Esophagus (tissue), 2 donors: ENCODE results near the gene RNASEH2C. TPM values are rescaled to one million over a fixed set of nuclear protein-coding genes. Genes with fewer than 3 reads are reported as not detected.

Experiments used
- H3K27ac ChIP-seq, 2 donors: one replicate each; pipeline ENCODE4 v1.5.1; 2013; ENCODE audit warnings: low read depth in 2 of 2, mild to moderate bottlenecking in 2 of 2, inconsistent platforms in 1 of 2, low read length in 1 of 2, moderate library complexity in 1 of 2
- H3K27me3 ChIP-seq, 2 donors: one replicate each; pipeline ENCODE4 v1.6.1; 2013; ENCODE audit warnings: low read length in 2 of 2, control low read depth in 1 of 2, mild to moderate bottlenecking in 1 of 2; ENCODE audit not compliant: insufficient read depth in 2 of 2, control insufficient read depth in 1 of 2
- H3K36me3 ChIP-seq, 2 donors: one replicate each; pipeline ENCODE4 v1.6.1; 2013; ENCODE audit warnings: low read length in 1 of 2; ENCODE audit not compliant: control insufficient read depth in 2 of 2, insufficient read depth in 2 of 2
- H3K4me1 ChIP-seq, 2 donors: one replicate each; pipeline ENCODE4 v1.6.1; 2013; ENCODE audit warnings: low read length in 1 of 2; ENCODE audit not compliant: control insufficient read depth in 2 of 2, insufficient read depth in 2 of 2
- H3K4me3 ChIP-seq, 2 donors: one replicate each; pipeline ENCODE4 v1.5.1; 2013; ENCODE audit warnings: low read length in 2 of 2, mild to moderate bottlenecking in 2 of 2, low read depth in 1 of 2, moderate library complexity in 1 of 2
- H3K9me3 ChIP-seq, 2 donors: one replicate each; pipeline ENCODE4 v1.6.1; 2013; ENCODE audit warnings: mild to moderate bottlenecking in 2 of 2, low read depth in 1 of 2, low read length in 1 of 2, moderate library complexity in 1 of 2; ENCODE audit not compliant: control insufficient read depth in 2 of 2, insufficient read depth in 1 of 2
- polyA plus RNA-seq, 2 donors: library from polyadenylated mRNA; stranded (reverse); fragments of 200-250 nt; gene quantifications; one replicate each; pipeline ENCODE4 v1.2.3, GENCODE V29; 2013
- donor health status: healthy with polysubstance abuse.
- donor health status: Bipolar disorder and iron deficiency.

RNASEH2C gene
- polyA plus RNA-seq, 2 donors = 26.3 to 41.8 TPM

- Histone ChIP-seq H3K36me3 (no peaks in the 10 kb centered on the region), H3K27ac (no peak overlapping the region), H3K9me3 (no peaks in the 10 kb centered on the region), H3K27me3 (no peaks in the 10 kb centered on the region), H3K4me1 (no peaks in the 10 kb centered on the region), H3K4me3 (no peak overlapping the region)
Observed at GRCh38 chr11:65672180-65672860, 48.3 kb downstream of the RNASEH2C start.

Other genes with a start within 250 kb of the RNASEH2C start
- gene MALAT1, start 221.8 kb downstream of the RNASEH2C start, polyA plus RNA-seq = 1,000 to 10,000 TPM in 1 of 2 donors, 10 to 100 TPM in 1; 94.9 to 1,950 TPM
- 10 to 100 TPM; 41.8 to 52.4 TPM for gene SCYL1, start 195.7 kb downstream of the RNASEH2C start, polyA plus RNA-seq
- gene LTBP3, start 162.4 kb downstream of the RNASEH2C start, polyA plus RNA-seq = 10 to 100 TPM; 32.8 to 36.4 TPM
- gene ZNRD2, start 150.3 kb downstream of the RNASEH2C start, polyA plus RNA-seq = 10 to 100 TPM; 38.9 to 52.1 TPM
- 10 to 100 TPM; 27.9 to 36.5 TPM for gene FAM89B, start 148.3 kb downstream of the RNASEH2C start, polyA plus RNA-seq
- gene EHBP1L1, start 144.7 kb downstream of the RNASEH2C start, polyA plus RNA-seq = 10 to 100 TPM; 54.4 to 61.6 TPM
- 10 to 100 TPM; 18.4 to 19.8 TPM for gene KCNK7, start 125.0 kb downstream of the RNASEH2C start, polyA plus RNA-seq
- 10 to 100 TPM; 25.7 to 35.2 TPM for gene MAP3K11, start 106.6 kb downstream of the RNASEH2C start, polyA plus RNA-seq
- 10 to 100 TPM; 15.0 to 16.1 TPM for gene PCNX3, start 105.0 kb downstream of the RNASEH2C start, polyA plus RNA-seq
- 10 to 100 TPM; 22.8 to 32.5 TPM for gene SIPA1, start 82.7 kb downstream of the RNASEH2C start, polyA plus RNA-seq
- 10 to 100 TPM; 39.6 to 40.0 TPM for gene RELA, start 57.9 kb downstream of the RNASEH2C start, polyA plus RNA-seq
- 10 to 100 TPM; 55.6 to 60.3 TPM for gene KAT5, start 8.5 kb downstream of the RNASEH2C start, polyA plus RNA-seq
- 10 to 100 TPM; 10.1 to 10.9 TPM for gene AP5B1, start 60.2 kb upstream of the RNASEH2C start, polyA plus RNA-seq
- gene OVOL1, start 66.3 kb upstream of the RNASEH2C start, polyA plus RNA-seq = 10 to 100 TPM; 38.2 to 49.9 TPM
- gene SNX32, start 113.2 kb upstream of the RNASEH2C start, polyA plus RNA-seq = under 1 TPM; 0.15 to 0.47 TPM
- 100 to 1,000 TPM; 361 to 694 TPM for gene CFL1, start 137.4 kb upstream of the RNASEH2C start, polyA plus RNA-seq
- gene MUS81, start 139.6 kb upstream of the RNASEH2C start, polyA plus RNA-seq = 10 to 100 TPM; 32.1 to 48.0 TPM
- 10 to 100 TPM in 1 of 2 donors, 1 to 10 TPM in 1; 9.2 to 13.1 TPM for gene EFEMP2, start 152.0 kb upstream of the RNASEH2C start, polyA plus RNA-seq
- 1 to 10 TPM; 1.3 to 1.7 TPM for gene CTSW, start 159.0 kb upstream of the RNASEH2C start, polyA plus RNA-seq
- gene FIBP, start 167.7 kb upstream of the RNASEH2C start, polyA plus RNA-seq = 10 to 100 TPM; 20.7 to 38.1 TPM
- 10 to 100 TPM; 13.5 to 22.7 TPM for gene CCDC85B, start 169.9 kb upstream of the RNASEH2C start, polyA plus RNA-seq
- 10 to 100 TPM; 26.7 to 39.6 TPM for gene FOSL1, start 179.6 kb upstream of the RNASEH2C start, polyA plus RNA-seq
- gene C11orf68, start 198.3 kb upstream of the RNASEH2C start, polyA plus RNA-seq = 10 to 100 TPM; 21.8 to 27.6 TPM
- 100 to 1,000 TPM in 1 of 2 donors, 10 to 100 TPM in 1; 89.6 to 103 TPM for gene DRAP1, start 198.6 kb upstream of the RNASEH2C start, polyA plus RNA-seq
- not detected for gene TSGA10IP, start 224.7 kb upstream of the RNASEH2C start, polyA plus RNA-seq
- gene SART1, start 240.9 kb upstream of the RNASEH2C start, polyA plus RNA-seq = 10 to 100 TPM; 33.9 to 77.1 TPM